Neural crest cell (in vitro differentiated cells): ENCODE data around the gene GAN. TPM values are rescaled to one million over a fixed set of nuclear protein-coding genes. Genes with fewer than 3 reads are reported as not detected.

Experiments used
- DNase-seq: peaks from one replicate; pipeline ENCODE4 v3.0.0; 2021; ENCODE audit warnings: low read depth, mixed read lengths, low spot score
- H3K27ac Mint-ChIP-seq: one replicate; pipeline ENCODE4 v1.8.0; 2021; ENCODE audit warnings: mild to moderate bottlenecking, mixed read lengths; ENCODE audit not compliant: unreplicated experiment
- H3K27me3 Mint-ChIP-seq: 2 replicates; pipeline ENCODE4 v1.8.0; 2021; ENCODE audit warnings: low read depth, mild to moderate bottlenecking, mixed read lengths
- H3K36me3 Mint-ChIP-seq: 2 replicates; pipeline ENCODE4 v1.8.0; 2021; ENCODE audit warnings: low read depth, mild to moderate bottlenecking, mixed read lengths
- H3K4me1 Mint-ChIP-seq: 2 replicates; pipeline ENCODE4 v1.8.0; 2021; ENCODE audit warnings: mixed read lengths
- H3K4me3 Mint-ChIP-seq: one replicate; pipeline ENCODE4 v1.8.0; 2021; ENCODE audit warnings: mild to moderate bottlenecking, mixed read lengths
- H3K9me3 Mint-ChIP-seq: 2 replicates; pipeline ENCODE4 v1.8.0; 2021; ENCODE audit warnings: mixed read lengths
- CTCF ChIP-seq: fragments of 200-600 bp; sonication (generic); conservative IDR thresholded peaks from 2 replicates; pipeline ENCODE4 v1.5.0; 2021; ENCODE audit warnings: antibody characterized with exemption, mild to moderate bottlenecking
- total RNA-seq: library from RNA; stranded (reverse); gene quantifications from 2 replicates; pipeline ENCODE4 v1.2.1, GENCODE V29; 2021

The GAN gene
- total RNA-seq, 1 donor from 2014 or later, result 16.1 TPM

DNA sequence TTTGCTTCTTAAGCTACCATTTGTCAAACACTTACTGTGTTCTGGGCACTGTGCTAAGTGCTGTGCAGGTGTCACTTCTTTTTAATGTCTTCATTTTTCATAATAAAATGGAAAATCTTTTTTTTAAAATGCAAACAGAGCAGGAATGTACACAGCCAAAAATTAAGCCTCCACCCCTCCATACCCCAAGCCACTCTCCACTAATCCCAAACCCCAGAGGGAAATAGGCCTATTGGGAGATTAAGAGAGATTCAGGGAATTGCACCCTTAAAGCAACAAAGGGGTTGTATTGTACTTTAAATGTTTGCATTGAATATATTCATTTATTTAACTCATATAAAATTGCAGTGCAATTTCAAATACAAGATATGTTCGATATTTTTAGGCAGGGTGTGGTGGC is 28.6 kb upstream of the GAN start:
- Mint-ChIP-seq H3K4me1 (no peaks in the 10 kb centered on the region), H3K36me3 (no peaks in the 10 kb centered on the region), H3K27ac (no peak overlapping the region), H3K4me3 (no peak overlapping the region), H3K9me3 (no peaks in the 10 kb centered on the region), H3K27me3 (no peaks in the 10 kb centered on the region)
- DNase-seq, result no peak
- TF ChIP-seq CTCF, result no peak

DNA sequence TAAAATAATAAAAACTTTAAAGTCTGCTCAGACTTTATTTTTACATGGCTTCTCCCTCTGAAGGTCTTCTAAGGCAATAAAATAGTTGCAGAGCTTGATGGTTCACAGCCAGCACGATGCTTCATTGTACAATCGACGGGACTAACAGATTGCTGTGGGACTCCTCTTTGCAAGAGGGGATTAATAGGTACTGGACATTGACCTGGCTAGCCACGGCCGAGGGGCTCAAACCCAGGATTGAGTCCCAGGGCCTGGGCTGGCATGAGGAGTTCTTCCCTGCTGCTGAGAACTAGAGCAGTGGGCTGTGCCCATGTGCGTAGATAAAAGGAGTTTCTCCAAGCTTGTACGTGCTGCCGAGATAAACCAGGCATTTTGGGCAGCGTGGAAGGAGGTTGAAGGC is 23.6 kb upstream of the GAN start:
- DNase-seq, result no peak
- Mint-ChIP-seq H3K9me3 (peaks cover 4% of the 10 kb centered on the region), H3K4me1 (no peaks in the 10 kb centered on the region), H3K4me3 (no peak overlapping the region), H3K27ac (no peak overlapping the region), H3K27me3 (no peaks in the 10 kb centered on the region), H3K36me3 (no peaks in the 10 kb centered on the region)
- TF ChIP-seq CTCF, result no peak

GRCh38 chr16:81292936-81293335 is 21.8 kb upstream of the GAN start:
- H3K9me3 Mint-ChIP-seq, result peaks cover 4% of the 10 kb centered on the region
- peaks cover 2% of the 10 kb centered on the region for H3K27me3 Mint-ChIP-seq
- H3K36me3 Mint-ChIP-seq, result no peaks in the 10 kb centered on the region
- DNase-seq, result no peak
- H3K4me1 Mint-ChIP-seq, result no peaks in the 10 kb centered on the region
- no peak for TF ChIP-seq CTCF
- no peak overlapping the region for H3K27ac Mint-ChIP-seq
- no peak overlapping the region for H3K4me3 Mint-ChIP-seq

DNA sequence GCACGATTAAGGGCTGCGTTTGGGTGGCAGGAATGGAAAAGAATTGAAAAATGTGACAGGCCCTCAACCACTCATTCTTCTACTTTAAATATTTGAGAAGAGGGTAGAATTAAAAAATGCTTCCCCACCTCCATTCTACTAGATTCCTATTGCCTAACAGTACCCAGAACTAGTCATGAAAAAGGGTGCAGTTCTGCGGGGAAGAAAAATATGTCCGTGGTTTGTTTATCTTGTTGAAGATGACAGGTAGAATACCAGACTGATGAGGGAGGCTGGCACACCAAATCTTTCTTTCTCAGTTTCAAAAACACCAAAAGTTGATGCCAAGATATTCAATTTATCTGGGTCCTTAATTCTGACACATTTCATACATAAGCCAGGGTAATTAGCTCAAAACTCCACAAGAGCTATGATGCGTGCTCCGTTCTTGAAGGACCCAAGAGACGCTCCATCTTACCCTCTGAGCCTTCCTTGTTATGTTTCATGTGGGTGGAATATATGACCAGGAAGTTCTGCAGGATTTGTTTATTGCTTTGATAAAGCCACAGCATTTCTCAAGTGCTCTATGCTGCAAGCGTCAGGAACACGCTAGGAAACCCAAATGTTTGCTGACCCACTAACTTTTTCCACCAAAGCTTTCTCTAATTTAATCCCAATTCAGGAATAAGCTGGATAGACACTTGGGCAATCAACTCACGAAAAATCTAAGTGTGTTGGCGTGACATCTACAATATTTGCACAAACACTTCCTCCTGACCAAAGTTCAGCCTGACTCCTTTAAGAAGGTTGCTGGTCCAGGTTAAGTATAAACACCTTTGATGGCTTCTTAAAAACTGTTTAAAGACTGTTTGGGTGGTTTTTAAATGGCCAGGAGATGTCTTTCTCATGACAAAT is 20.6 kb upstream of the GAN start:
- no peak for DNase-seq
- Mint-ChIP-seq H3K4me1 (no peaks in the 10 kb centered on the region), H3K27me3 (peaks cover 2% of the 10 kb centered on the region), H3K9me3 (peaks cover 4% of the 10 kb centered on the region), H3K27ac (no peak overlapping the region), H3K36me3 (no peaks in the 10 kb centered on the region), H3K4me3 (no peak overlapping the region)
- no peak for TF ChIP-seq CTCF

GRCh38 chr16:81296631-81297030 is 18.1 kb upstream of the GAN start:
- Mint-ChIP-seq H3K4me3 (no peak overlapping the region), H3K4me1 (no peaks in the 10 kb centered on the region), H3K36me3 (no peaks in the 10 kb centered on the region), H3K27ac (no peak overlapping the region), H3K9me3 (peaks cover 4% of the 10 kb centered on the region), H3K27me3 (peaks cover 2% of the 10 kb centered on the region)
- no peak for DNase-seq
- no peak for TF ChIP-seq CTCF
